K562 (cell line): ENCODE data around the gene TAAR8. TPM values are rescaled to one million over a fixed set of nuclear protein-coding genes. Genes with fewer than 3 reads are reported as not detected.

Source experiments
- ATAC-seq: fragments of 200-7000 bp; cut with Tn5 transposase; 3 replicates; pipeline ENCODE4 v1.9.1; 2020; ENCODE audit warnings: moderate library complexity
- BruUV-seq: library from RNA; stranded (reverse); fragments of 400-500 nt; replicated peaks from 2 replicates; lab custom pipeline; 2021; lab: Mats Ljungman, UMichigan
- CTCF ChIA-PET: fragments of 300-600 bp; formaldehyde crosslinking; extraction: SDS; loops from one replicate; lab custom pipeline; 2021; ENCODE audit warnings: low intra/inter-chr PET ratio; lab: Yijun Ruan, JAX
- POLR2A ChIA-PET: fragments of 300-600, 350-650 bp; sonication (Branson Sonifier 250); formaldehyde crosslinking; extraction: SDS; loops from one replicate; lab custom pipeline; 2021; ENCODE audit warnings: antibody characterized with exemption, inconsistent platforms; lab: Yijun Ruan, JAX
- DNase-seq, 4 experiments: peaks; one replicate each; pipeline versions ENCODE4 v3.0.0 to v3.0.0-alpha.2; 2011 to 2018; ENCODE audit warnings: low spot score in 3 of 4, mixed read lengths in 3 of 4; ENCODE audit errors: extremely low read depth in 1 of 4
- FAIRE-seq: peaks from 2 replicates; lab custom pipeline; 2011; peaks lifted over from hg19 to GRCh38; lab: Jason Lieb, UNC
- H2AFZ ChIP-seq: 2 replicates; pipeline ENCODE4 v1.6.0; 2011; ENCODE audit warnings: low read depth, low read length, control low read depth, inconsistent platforms
- H3K27ac ChIP-seq: fragments of 200-600 bp; 3 replicates; pipeline ENCODE4 v1.8.0; 2011; ENCODE audit warnings: low read depth, mild to moderate bottlenecking, control low read depth, inconsistent platforms, low read length, moderate library complexity, mixed read lengths; ENCODE audit errors: extremely low read depth
- H3K27me3 ChIP-seq, 2 experiments: fragments of 300-600 bp in 1 of 2; 2 replicates in 1 of 2; 3 replicates in 1 of 2; pipeline versions ENCODE4 v1.6.0 to v1.8.0; 2011; ENCODE audit warnings: inconsistent platforms in 2 of 2, low read length in 2 of 2, mild to moderate bottlenecking in 1 of 2, mixed read lengths in 1 of 2, moderate library complexity in 1 of 2; ENCODE audit not compliant: control insufficient read depth in 2 of 2, insufficient read depth in 2 of 2
- H3K36me3 ChIP-seq: fragments of 300-600 bp; 3 replicates; pipeline ENCODE4 v1.8.0; 2011; ENCODE audit warnings: mild to moderate bottlenecking, low read length, inconsistent platforms; ENCODE audit not compliant: control insufficient read depth, insufficient read depth
- H3K4me1 ChIP-seq, 2 experiments: fragments of 200-600 bp in 1 of 2; replicated peaks in 1 of 2; 2 replicates in 1 of 2; 3 replicates in 1 of 2; pipeline versions ENCODE4 v1.5.1 to v1.8.0; 2011; ENCODE audit warnings: inconsistent platforms in 2 of 2, low read length in 2 of 2, mild to moderate bottlenecking in 1 of 2, mixed read lengths in 1 of 2, moderate library complexity in 1 of 2; ENCODE audit not compliant: control insufficient read depth in 2 of 2, insufficient read depth in 2 of 2
- H3K4me2 ChIP-seq: 2 replicates; pipeline ENCODE4 v1.6.1; 2011; ENCODE audit warnings: low read length, control low read depth, inconsistent platforms, mixed read lengths; ENCODE audit not compliant: insufficient read depth
- H3K4me3 ChIP-seq: fragments of 200-600 bp; sonication (generic), shearing (Covaris generic); 2 replicates; pipeline ENCODE4 v1.5.1; 2016; ENCODE audit warnings: control low read depth, inconsistent platforms
- H3K79me2 ChIP-seq: fragments of 200-600 bp; 3 replicates; pipeline ENCODE4 v1.8.0; 2011; ENCODE audit warnings: low read length, inconsistent platforms; ENCODE audit not compliant: control insufficient read depth, insufficient read depth
- H3K9ac ChIP-seq, 2 experiments: 2 replicates each; pipeline versions ENCODE4 v1.6.0 to v1.6.1; 2011; ENCODE audit warnings: low read depth in 2 of 2, low read length in 2 of 2, control low read depth in 1 of 2, inconsistent platforms in 1 of 2, mild to moderate bottlenecking in 1 of 2, mixed read lengths in 1 of 2; ENCODE audit not compliant: insufficient read depth in 1 of 2
- H3K9me1 ChIP-seq: one replicate; pipeline ENCODE4 v1.6.0; 2011; ENCODE audit warnings: inconsistent platforms, mild to moderate bottlenecking, low read length, moderate library complexity; ENCODE audit not compliant: control insufficient read depth, insufficient read depth
- H3K9me3 ChIP-seq: replicated peaks from 2 replicates; pipeline ENCODE4 v1.5.1; 2011; ENCODE audit warnings: low read depth, low read length, inconsistent platforms; ENCODE audit not compliant: control insufficient read depth, insufficient read depth
- H4K20me1 ChIP-seq: replicated peaks from 2 replicates; pipeline ENCODE4 v1.6.1; 2011; ENCODE audit warnings: low read length, inconsistent platforms, mixed read lengths; ENCODE audit not compliant: control insufficient read depth, insufficient read depth
- FOSL1 ChIP-seq: fragments of 200-800 bp; sonication (Bioruptor generic); conservative IDR thresholded peaks from 2 replicates; pipeline ENCODE4 v1.6.1; 2016; ENCODE audit warnings: missing genetic modification characterization, missing compliant biosample characterization
- SPI1 ChIP-seq: IDR thresholded peaks from 2 replicates; pipeline ENCODE4 v1.6.1; 2011; ENCODE audit warnings: low read depth, low read length, control low read depth, borderline replicate concordance
- ZNF384 ChIP-seq: IDR thresholded peaks from 2 replicates; pipeline ENCODE4 v1.6.1; 2012; ENCODE audit warnings: low read depth, low read length, improper control_type of control experiment
- WGBS: fragments of 100-300 bp; shearing (Covaris generic); methylation state at CpG from one replicate; pipeline ENCODE4 v1.1.6; 2016; ENCODE audit warnings: low coverage, mixed read lengths; ENCODE audit not compliant: insufficient coverage; ENCODE audit errors: missing lambda C conversion rate; 5-methylcytosine and 5-hydroxymethylcytosine counted together
- in situ Hi-C: fragments of 300-500 bp; cut with MboI; formaldehyde crosslinking; loops from 4 replicates; pipeline ENCODE4 v1.15.0; 2018; ENCODE audit warnings: inconsistent platforms, mixed read lengths
- intact Hi-C: fragments of 100-400 bp; cut with micrococcal nuclease; formaldehyde crosslinking; loops from 2 replicates; pipeline ENCODE4 v1.14.2; 2022
- polyA plus RNA-seq, 8 experiments: library from polyadenylated mRNA; depleted of rRNA in 4 of 8; stranded (reverse) in 5 of 8; unstranded in 3 of 8; fragments of >200 nt; fragmentation: Nextera tagmentation in 2 of 8; fragmentation: Illumina TruSeq in 1 of 8; extraction: Ambion mirVana in 2 of 8; extraction: Trizol in 1 of 8; gene quantifications; 2 replicates each; pipeline versions ENCODE4 v1.2.1 to v1.2.3, GENCODE V29; 2011 to 2014; ENCODE audit warnings: inconsistent platforms in 1 of 8, missing spikeins in 1 of 8
- total RNA-seq, 7 experiments: library from RNA; depleted of rRNA in 6 of 7; stranded (reverse); fragments of >200 nt in 6 of 7; fragmentation: Illumina TruSeq in 2 of 7; extraction: Trizol in 2 of 7; gene quantifications; 2 replicates each; pipeline versions ENCODE4 v1.2.1 to v1.2.3, GENCODE V29; 2011 to 2021; ENCODE audit warnings: low replicate concordance in 1 of 7
- TF ChIP-seq, protein P1 (sequence below), 2 experiments: fragments of 450-650 bp in 1 of 2; sonication (generic) in 1 of 2; formaldehyde crosslinking in 1 of 2; IDR thresholded peaks in 1 of 2; conservative IDR thresholded peaks in 1 of 2; 2 replicates each; pipeline versions ENCODE4 v1.6.1 to v1.8.1; 2016 to 2023; ENCODE audit warnings: mild to moderate bottlenecking in 2 of 2, moderate library complexity in 2 of 2, inconsistent platforms in 1 of 2, missing genetic modification reagents in 1 of 2

Gene TAAR8
- total and polyA plus RNA-seq, 9 of the 15 experiments (the other 6 are each of a cell fraction or from before 2014, with no cell fraction given), result not detected

DNA sequence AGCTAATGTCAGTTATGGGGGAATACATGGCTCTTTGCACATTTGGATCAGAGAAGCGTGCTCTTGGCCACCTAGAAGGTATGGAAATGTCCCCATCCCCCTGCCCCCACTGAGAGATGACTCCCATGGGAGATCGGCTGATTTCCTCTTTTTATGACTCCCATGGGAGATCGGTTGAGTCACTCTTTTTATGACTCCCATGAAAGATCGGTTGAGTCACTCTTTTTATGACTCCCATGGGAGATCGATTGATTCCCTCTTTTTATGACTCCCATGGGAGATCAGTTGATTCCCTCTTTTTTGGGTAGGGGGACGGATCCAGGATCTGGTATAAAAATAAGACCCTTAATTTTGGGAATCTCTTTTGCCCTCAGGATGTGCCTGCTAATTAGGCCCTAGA, 24.7 kb upstream of the TAAR8 start:
- no peak overlapping the region for H3K4me2 ChIP-seq
- POLR2A ChIA-PET, result no interaction called here
- H4K20me1 ChIP-seq, result no peaks in the 10 kb centered on the region
- no peak overlapping the region for H2AFZ ChIP-seq
- H3K4me3 ChIP-seq, result no peak overlapping the region
- intact Hi-C loops, result loop anchor here (10.0 kb wide), 1 partner anchor 1387 kb away; no protein-coding TSS in a partner anchor
- no peaks in the 10 kb centered on the region for H3K9me3 ChIP-seq
- no peak for ATAC-seq
- H3K4me1 ChIP-seq, result no peaks in the 10 kb centered on the region; a peak in 1 of 5 replicates
- H3K36me3 ChIP-seq, result no peaks in the 10 kb centered on the region
- H3K9me1 ChIP-seq, result no peaks in the 10 kb centered on the region
- CTCF ChIA-PET, result interaction anchor here (0.7 kb wide), 1 partner anchor 1409 kb away, joined by 3 read pairs; no protein-coding TSS in a partner anchor
- no peaks in the 10 kb centered on the region for H3K79me2 ChIP-seq
- FAIRE-seq, result no peak
- peaks cover 9 to 10% of the 10 kb centered on the region in 2 experiments; a peak in 4 of 5 replicates for H3K27me3 ChIP-seq
- DNase-seq, result no peak
- 3% methylated on average over 6 of the region's 6 CpGs for WGBS
- TF ChIP-seq SPI1 (peak; percentile 18; the same call in 1 of the 2 replicates), ZNF384 (no peak), FOSL1 (tag) (peak; percentile 65)
- TF ChIP-seq, protein P1, sequence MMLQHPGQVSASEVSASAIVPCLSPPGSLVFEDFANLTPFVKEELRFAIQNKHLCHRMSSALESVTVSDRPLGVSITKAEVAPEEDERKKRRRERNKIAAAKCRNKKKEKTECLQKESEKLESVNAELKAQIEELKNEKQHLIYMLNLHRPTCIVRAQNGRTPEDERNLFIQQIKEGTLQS (IDR thresholded peaks at IDR 0.05), result peak; percentile 55
- TF ChIP-seq, protein P1 (CRISPR knock-in tag; conservative IDR thresholded peaks at IDR 0.05), result no peak
- in situ Hi-C loops, result loop anchor here (25.0 kb wide), 2 partner anchors 235 to 1010 kb away; partner anchors contain the start of gene VNN2
- no TSS peak for BruUV-seq
- H3K9ac ChIP-seq, result no peak overlapping the region
- H3K27ac ChIP-seq, result no peak overlapping the region
